Measurements from ENCODE around the gene GNAI3.

GRCh38 chr1:109658533-109659042 lies 110.2 kb downstream of the GNAI3 start:
- no peak for TF ChIP-seq POLR2A (IDR thresholded peaks at IDR 0.05)
- TF ChIP-seq, protein P1, sequence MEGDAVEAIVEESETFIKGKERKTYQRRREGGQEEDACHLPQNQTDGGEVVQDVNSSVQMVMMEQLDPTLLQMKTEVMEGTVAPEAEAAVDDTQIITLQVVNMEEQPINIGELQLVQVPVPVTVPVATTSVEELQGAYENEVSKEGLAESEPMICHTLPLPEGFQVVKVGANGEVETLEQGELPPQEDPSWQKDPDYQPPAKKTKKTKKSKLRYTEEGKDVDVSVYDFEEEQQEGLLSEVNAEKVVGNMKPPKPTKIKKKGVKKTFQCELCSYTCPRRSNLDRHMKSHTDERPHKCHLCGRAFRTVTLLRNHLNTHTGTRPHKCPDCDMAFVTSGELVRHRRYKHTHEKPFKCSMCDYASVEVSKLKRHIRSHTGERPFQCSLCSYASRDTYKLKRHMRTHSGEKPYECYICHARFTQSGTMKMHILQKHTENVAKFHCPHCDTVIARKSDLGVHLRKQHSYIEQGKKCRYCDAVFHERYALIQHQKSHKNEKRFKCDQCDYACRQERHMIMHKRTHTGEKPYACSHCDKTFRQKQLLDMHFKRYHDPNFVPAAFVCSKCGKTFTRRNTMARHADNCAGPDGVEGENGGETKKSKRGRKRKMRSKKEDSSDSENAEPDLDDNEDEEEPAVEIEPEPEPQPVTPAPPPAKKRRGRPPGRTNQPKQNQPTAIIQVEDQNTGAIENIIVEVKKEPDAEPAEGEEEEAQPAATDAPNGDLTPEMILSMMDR (IDR thresholded peaks at IDR 0.05), result no peak
